ENCODE results near the gene HMCN2. TPM values are rescaled to one million over a fixed set of nuclear protein-coding genes. Genes with fewer than 3 reads are reported as not detected.
A peak's percentile ranks its signal among the peaks of the same experiment; 100 is the strongest.

The HMCN2 gene
- total RNA-seq, 1 experiment from 2014 or later: 8.6 TPM

GRCh38 chr9:130448771-130449603 lies 183.4 kb downstream of the HMCN2 start:
- no peak for TF ChIP-seq CTCF (conservative IDR thresholded peaks at IDR 0.05)
- Histone ChIP-seq H2BK20ac (ENCODE audit: low read depth, low read length, poor library complexity, severe bottlenecking) (no peak overlapping the region), H3T11ph (ENCODE audit: low read length) (no peak overlapping the region), H4K91ac (ENCODE audit: insufficient read length, low read depth, low read length) (no peak overlapping the region), H2BK12ac (ENCODE audit: insufficient read length, low read depth, low read length) (no peak overlapping the region), H3K27ac (ENCODE audit: insufficient read length, low read depth, low read length) (no peak overlapping the region), H3K4ac (ENCODE audit: low read depth, low read length) (no peak overlapping the region), H2BK5ac (ENCODE audit: insufficient read length, low read length) (no peak overlapping the region), H3K79me1 (ENCODE audit: insufficient read depth, low read depth, low read length, poor library complexity, severe bottlenecking) (no peaks in the 10 kb centered on the region), H3K9ac (ENCODE audit: extremely low read depth, insufficient read length, low read length) (no peak overlapping the region), H3K79me2 (ENCODE audit: insufficient read depth, low read length) (no peaks in the 10 kb centered on the region), H3K27me3 (ENCODE audit: insufficient read depth, low read length) (no peaks in the 10 kb centered on the region; the same call in 1 of the 2 replicates), H3K4me1 (ENCODE audit: insufficient read depth, low read length) (peaks cover 13% of the 10 kb centered on the region; the same call in 1 of the 2 replicates), H2AFZ (ENCODE audit: low read length) (no peak overlapping the region), H3K9me3 (ENCODE audit: control insufficient read depth, low read depth, low read length) (no peaks in the 10 kb centered on the region), H3K18ac (ENCODE audit: insufficient read length, low read depth, low read length) (no peak overlapping the region), H3K23ac (ENCODE audit: insufficient read length, low read depth, low read length) (no peak overlapping the region), H4K5ac (ENCODE audit: insufficient read length, low read depth, low read length) (no peak overlapping the region), H2BK15ac (ENCODE audit: low read depth, low read length) (no peak overlapping the region), H2BK120ac (ENCODE audit: low read depth, low read length, poor library complexity, severe bottlenecking) (no peak overlapping the region), H3K56ac (ENCODE audit: insufficient read length, low read depth, low read length) (no peak overlapping the region), H3K23me2 (ENCODE audit: insufficient read length, low read depth, low read length, poor library complexity, severe bottlenecking) (peaks cover 19% of the 10 kb centered on the region), H2AK5ac (ENCODE audit: insufficient read length, low read length) (no peak overlapping the region), H3K4me2 (ENCODE audit: insufficient read depth, insufficient read length, low read length) (no peak overlapping the region), H4K8ac (replicated peaks; ENCODE audit: insufficient read length, low read depth, low read length) (no peak overlapping the region), H3K14ac (ENCODE audit: insufficient read depth, low read length) (no peak overlapping the region), H4K20me1 (ENCODE audit: control insufficient read depth, insufficient read depth, insufficient read length) (no peaks in the 10 kb centered on the region)
- H3K27ac Mint-ChIP-seq: peak overlapping the region in 1 of 3 experiments; percentile 49; a peak in 1 of 7 replicates
- H3K36me3 Mint-ChIP-seq (ENCODE audit: insufficient read depth in 1 of 3, low read depth in 3 of 3): peaks cover 4 to 14% (median 10%) of the 10 kb centered on the region in 3 experiments
- peaks cover 9% of the 10 kb centered on the region for H3K27me3 Mint-ChIP-seq (ENCODE audit: low read depth)
- peaks cover 47 to 60% of the 10 kb centered on the region in 2 experiments for H3K4me1 Mint-ChIP-seq
- DNase-seq: no peak
- H3K9me3 Mint-ChIP-seq: no peaks in the 10 kb centered on the region; a peak in 1 of 5 replicates
- WGBS (ENCODE audit: extremely low coverage, insufficient read length, low lambda C conversion rate): no CpG with 5 or more reads among the region's 10 CpGs
- H3K4me3 Mint-ChIP-seq: no peak overlapping the region

Data from H9 (cell line).